Measurements from ENCODE around the gene C2orf72. TPM values are rescaled to one million over a fixed set of nuclear protein-coding genes. Genes with fewer than 3 reads are reported as not detected.

The C2orf72 gene
- total RNA-seq, 4 donors from 2014 or later = 0.50 TPM; not detected in 3

DNA sequence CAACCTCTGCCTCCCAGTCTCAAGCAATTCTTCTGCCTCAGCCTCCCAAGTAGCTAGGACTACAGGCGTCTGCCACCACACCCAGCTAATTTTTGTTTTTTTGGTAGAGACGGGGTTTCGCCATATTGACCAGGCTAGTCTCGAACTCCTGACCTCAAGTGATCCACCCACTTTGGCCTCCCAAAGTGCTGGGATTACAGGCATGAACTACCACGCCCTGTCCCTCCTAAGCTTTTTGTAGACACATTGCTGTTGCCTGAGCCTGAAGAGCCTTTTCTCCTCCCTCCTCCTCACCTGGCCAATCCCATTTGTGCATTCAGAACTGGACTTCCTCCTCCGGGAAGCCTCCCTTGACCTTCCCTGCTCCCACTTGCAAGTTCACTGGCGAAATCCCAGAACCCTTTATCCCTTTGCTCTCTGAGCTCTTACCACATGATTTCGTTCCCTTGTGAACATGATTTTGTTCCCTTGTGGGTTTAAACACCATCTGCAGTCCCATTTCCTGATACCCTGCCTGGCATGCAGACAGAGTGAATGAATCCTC is 2.6 kb downstream of the C2orf72 start:
- H3K4me1 ChIP-seq = no peaks in the 10 kb centered on the region
- H3K27me3 ChIP-seq = peaks cover 9% of the 10 kb centered on the region
- H3K4me3 ChIP-seq (replicated peaks in 1 of 3) = no peak overlapping the region
- TF ChIP-seq, protein P1, sequence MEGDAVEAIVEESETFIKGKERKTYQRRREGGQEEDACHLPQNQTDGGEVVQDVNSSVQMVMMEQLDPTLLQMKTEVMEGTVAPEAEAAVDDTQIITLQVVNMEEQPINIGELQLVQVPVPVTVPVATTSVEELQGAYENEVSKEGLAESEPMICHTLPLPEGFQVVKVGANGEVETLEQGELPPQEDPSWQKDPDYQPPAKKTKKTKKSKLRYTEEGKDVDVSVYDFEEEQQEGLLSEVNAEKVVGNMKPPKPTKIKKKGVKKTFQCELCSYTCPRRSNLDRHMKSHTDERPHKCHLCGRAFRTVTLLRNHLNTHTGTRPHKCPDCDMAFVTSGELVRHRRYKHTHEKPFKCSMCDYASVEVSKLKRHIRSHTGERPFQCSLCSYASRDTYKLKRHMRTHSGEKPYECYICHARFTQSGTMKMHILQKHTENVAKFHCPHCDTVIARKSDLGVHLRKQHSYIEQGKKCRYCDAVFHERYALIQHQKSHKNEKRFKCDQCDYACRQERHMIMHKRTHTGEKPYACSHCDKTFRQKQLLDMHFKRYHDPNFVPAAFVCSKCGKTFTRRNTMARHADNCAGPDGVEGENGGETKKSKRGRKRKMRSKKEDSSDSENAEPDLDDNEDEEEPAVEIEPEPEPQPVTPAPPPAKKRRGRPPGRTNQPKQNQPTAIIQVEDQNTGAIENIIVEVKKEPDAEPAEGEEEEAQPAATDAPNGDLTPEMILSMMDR (IDR thresholded peaks at IDR 0.05) = no peak
- no peak for TF ChIP-seq POLR2A (IDR thresholded peaks at IDR 0.05)
- H3K27ac ChIP-seq = no peak overlapping the region
- H3K9me3 ChIP-seq = no peaks in the 10 kb centered on the region
- no peaks in the 10 kb centered on the region for H3K36me3 ChIP-seq
- WGBS, 2 donors = 78 to 85% methylated on average over 8 of the region's 8 CpGs
- intact Hi-C loops (cut with DNase I) = no loop called here
- DNase-seq = no peak

DNA sequence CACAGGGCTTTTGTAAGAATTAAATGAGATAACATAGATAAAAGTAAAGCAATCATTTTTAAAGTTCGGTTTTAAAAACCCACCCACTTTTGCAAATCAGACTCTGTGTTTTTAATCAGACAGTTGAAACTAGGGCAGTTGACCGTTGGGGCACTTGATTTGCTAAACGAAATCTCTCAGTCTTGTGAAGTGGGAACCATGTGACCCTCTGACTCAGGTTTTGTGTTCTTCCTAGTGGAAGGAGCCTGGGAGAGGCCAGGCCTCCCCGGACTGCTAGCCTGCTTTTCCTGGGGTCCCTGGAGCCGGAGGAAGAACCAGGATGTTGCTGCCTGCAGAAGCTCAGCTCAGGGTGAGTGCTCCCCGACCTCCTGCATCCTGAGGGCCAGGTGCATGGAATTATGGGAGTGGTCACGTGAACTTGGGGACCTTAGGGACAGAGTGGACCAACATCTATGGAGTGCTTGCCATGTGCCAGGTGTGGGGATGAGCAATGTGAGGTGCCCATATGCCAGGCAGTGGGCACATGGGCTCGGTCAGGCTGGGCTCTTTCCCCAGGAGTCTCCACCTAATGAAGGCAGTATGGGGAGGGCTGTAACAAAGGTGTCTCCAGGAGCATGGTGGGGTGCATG is 3.9 kb downstream of the C2orf72 start:
- Histone ChIP-seq H3K36me3 (no peaks in the 10 kb centered on the region), H3K9me3 (no peaks in the 10 kb centered on the region), H3K27ac (no peak overlapping the region), H3K4me1 (no peaks in the 10 kb centered on the region), H3K4me3 (replicated peaks in 1 of 3) (no peak overlapping the region), H3K27me3 (peaks cover 6% of the 10 kb centered on the region)
- intact Hi-C loops (cut with DNase I) = no loop called here
- no peak for DNase-seq
- TF ChIP-seq, protein P1 (IDR thresholded peaks at IDR 0.05) = no peak
- TF ChIP-seq POLR2A (IDR thresholded peaks at IDR 0.05) = no peak
- 53 to 56% methylated on average over 6 to 7 of the region's 8 CpGs for WGBS, 2 donors

DNA sequence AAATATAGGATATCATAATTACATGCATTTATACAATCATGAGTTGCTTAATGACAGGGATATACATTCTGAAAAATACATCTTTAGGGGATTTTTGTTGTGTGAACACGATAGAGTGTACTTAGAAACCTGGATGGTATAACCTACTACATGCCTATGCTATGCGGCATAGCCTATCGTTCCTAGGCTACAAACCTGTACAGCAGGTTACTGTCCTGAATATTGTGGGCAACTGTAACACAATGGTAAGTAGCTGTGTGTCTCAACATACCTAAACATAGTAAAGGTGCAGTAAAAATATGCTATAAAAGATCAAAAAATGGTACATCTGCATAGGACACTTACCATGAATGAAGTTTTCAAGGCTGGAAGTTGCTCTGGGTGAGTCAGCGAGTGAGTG is 6.5 kb downstream of the C2orf72 start:
- TF ChIP-seq POLR2A (IDR thresholded peaks at IDR 0.05) = no peak
- TF ChIP-seq, protein P1 (IDR thresholded peaks at IDR 0.05) = no peak
- no peak overlapping the region for H3K4me3 ChIP-seq (replicated peaks in 1 of 3)
- H3K9me3 ChIP-seq = no peaks in the 10 kb centered on the region
- H3K27me3 ChIP-seq = peaks cover under 1% of the 10 kb centered on the region
- no peak for DNase-seq
- 90 to 92% methylated on average over 4 of the region's 4 CpGs for WGBS, 2 donors
- H3K4me1 ChIP-seq = no peaks in the 10 kb centered on the region
- no peaks in the 10 kb centered on the region for H3K36me3 ChIP-seq
- intact Hi-C loops (cut with DNase I) = no loop called here
- H3K27ac ChIP-seq = no peak overlapping the region

DNA sequence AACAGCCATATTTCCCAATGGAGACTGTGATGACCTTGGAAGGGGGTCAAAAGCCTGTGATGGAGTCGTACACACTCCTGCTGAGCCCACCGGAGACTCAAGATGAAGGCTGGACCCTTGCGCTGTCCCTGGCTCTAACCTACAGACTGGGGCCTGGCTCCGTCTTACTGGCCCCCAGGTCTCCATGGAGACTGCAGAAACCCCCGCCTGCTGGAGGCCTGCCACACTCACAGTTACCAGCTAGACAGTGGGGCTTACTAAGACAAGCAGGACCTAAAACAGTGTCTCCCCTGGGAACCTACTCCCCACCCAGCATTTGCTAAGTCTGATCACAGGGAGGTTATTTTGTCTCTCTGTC is 9.6 kb downstream of the C2orf72 start:
- H3K4me1 ChIP-seq = peaks cover 0 to under 1% of the 10 kb centered on the region in 2 donors
- no peaks in the 10 kb centered on the region for H3K36me3 ChIP-seq
- 79 to 83% methylated on average over 4 to 5 of the region's 5 CpGs for WGBS, 2 donors
- no peak overlapping the region for H3K27ac ChIP-seq
- intact Hi-C loops (cut with DNase I) = no loop called here
- H3K9me3 ChIP-seq = no peaks in the 10 kb centered on the region
- no peak overlapping the region for H3K4me3 ChIP-seq (replicated peaks in 1 of 3)
- TF ChIP-seq, protein P1 (IDR thresholded peaks at IDR 0.05) = no peak
- no peak for TF ChIP-seq POLR2A (IDR thresholded peaks at IDR 0.05)
- no peak for DNase-seq
- H3K27me3 ChIP-seq = no peaks in the 10 kb centered on the region

DNA sequence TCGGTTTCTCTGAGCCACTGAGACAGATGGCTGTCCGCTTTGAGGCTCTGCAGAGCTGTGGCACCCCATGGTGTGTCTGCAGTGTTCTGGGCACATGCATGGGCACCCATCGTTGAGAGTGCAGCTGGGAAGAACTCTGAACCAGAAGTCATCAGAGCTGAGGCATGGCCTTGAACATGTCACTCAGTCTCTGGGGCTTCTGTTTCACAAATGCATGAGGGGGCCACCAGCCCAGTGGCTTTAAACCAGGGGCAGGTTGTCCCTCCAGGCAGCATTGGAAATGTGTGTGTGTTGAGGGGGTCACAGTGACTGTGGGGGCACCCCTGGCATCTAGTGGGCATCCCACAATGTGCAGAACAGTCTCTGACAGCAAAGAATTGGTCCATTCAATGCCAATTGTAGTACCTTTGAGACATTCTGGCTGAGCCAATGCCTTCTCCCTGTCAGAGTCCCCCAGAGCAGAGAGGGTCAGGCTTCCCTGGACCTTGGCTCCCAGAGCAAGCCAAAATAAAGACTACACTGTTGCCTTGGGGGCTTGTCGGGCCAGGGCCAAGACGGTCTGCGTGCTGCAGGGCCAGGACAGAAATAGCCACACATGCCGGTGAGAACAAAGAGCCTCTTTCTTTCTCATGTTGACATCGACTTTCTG is 10.1 kb downstream of the C2orf72 start:
- no peaks in the 10 kb centered on the region for H3K36me3 ChIP-seq
- H3K27ac ChIP-seq = no peak overlapping the region
- intact Hi-C loops (cut with DNase I) = no loop called here
- H3K9me3 ChIP-seq = no peaks in the 10 kb centered on the region
- peaks cover 0 to 5% of the 10 kb centered on the region in 2 donors for H3K4me1 ChIP-seq
- DNase-seq = no peak
- no peak overlapping the region for H3K4me3 ChIP-seq (replicated peaks in 1 of 3)
- WGBS, 2 donors = 69 to 82% methylated on average over 5 to 8 of the region's 8 CpGs
- H3K27me3 ChIP-seq = no peaks in the 10 kb centered on the region
- TF ChIP-seq, protein P1 (IDR thresholded peaks at IDR 0.05) = no peak
- TF ChIP-seq POLR2A (IDR thresholded peaks at IDR 0.05) = no peak
